ENCODE measurements around the gene RGS17.

- TF ChIP-seq POLR2A (IDR thresholded peaks at IDR 0.05) = no peak
- TF ChIP-seq, protein P1, sequence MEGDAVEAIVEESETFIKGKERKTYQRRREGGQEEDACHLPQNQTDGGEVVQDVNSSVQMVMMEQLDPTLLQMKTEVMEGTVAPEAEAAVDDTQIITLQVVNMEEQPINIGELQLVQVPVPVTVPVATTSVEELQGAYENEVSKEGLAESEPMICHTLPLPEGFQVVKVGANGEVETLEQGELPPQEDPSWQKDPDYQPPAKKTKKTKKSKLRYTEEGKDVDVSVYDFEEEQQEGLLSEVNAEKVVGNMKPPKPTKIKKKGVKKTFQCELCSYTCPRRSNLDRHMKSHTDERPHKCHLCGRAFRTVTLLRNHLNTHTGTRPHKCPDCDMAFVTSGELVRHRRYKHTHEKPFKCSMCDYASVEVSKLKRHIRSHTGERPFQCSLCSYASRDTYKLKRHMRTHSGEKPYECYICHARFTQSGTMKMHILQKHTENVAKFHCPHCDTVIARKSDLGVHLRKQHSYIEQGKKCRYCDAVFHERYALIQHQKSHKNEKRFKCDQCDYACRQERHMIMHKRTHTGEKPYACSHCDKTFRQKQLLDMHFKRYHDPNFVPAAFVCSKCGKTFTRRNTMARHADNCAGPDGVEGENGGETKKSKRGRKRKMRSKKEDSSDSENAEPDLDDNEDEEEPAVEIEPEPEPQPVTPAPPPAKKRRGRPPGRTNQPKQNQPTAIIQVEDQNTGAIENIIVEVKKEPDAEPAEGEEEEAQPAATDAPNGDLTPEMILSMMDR (IDR thresholded peaks at IDR 0.05) = no peak
Measured at GRCh38 chr6:153149891-153150290, 18.8 kb upstream of the RGS17 start.

All from transverse colon (tissue), 3 donors.